Activated CD4-positive, alpha-beta T cell treated with anti-CD3 and anti-CD28 coated beads for 1 hour (primary cell): Measurements from ENCODE around the gene RHEX.
"Not testable (repeated sequence)": the region's sequence is repeated elsewhere in the genome, so short reads cannot be mapped to it uniquely, and the experiment has no call there.

Experiments used
- DNase-seq: peaks from one replicate; pipeline ENCODE4 v3.0.0-alpha.2; 2020

RHEX gene

DNA sequence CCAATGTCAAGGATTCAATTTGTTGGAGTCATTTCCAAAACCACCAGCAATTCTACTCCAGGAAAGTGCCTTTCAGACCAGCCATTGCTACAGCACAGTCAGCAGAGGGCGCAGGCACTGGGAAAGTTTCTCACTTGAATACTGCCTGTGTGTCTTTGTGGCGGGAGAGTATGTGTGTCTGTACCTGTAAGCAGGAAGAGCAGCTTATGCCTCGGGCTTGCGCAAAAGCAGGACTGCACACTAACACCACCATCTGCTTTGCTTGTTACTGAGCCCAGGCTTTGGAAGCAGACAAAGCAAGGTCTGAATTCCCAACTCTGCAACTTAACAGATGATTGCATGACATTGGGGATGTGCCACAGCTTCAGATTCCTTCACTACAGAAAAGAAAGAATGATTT, 22.3 kb upstream of the RHEX start:
- DNase-seq: peak; percentile 39

DNA sequence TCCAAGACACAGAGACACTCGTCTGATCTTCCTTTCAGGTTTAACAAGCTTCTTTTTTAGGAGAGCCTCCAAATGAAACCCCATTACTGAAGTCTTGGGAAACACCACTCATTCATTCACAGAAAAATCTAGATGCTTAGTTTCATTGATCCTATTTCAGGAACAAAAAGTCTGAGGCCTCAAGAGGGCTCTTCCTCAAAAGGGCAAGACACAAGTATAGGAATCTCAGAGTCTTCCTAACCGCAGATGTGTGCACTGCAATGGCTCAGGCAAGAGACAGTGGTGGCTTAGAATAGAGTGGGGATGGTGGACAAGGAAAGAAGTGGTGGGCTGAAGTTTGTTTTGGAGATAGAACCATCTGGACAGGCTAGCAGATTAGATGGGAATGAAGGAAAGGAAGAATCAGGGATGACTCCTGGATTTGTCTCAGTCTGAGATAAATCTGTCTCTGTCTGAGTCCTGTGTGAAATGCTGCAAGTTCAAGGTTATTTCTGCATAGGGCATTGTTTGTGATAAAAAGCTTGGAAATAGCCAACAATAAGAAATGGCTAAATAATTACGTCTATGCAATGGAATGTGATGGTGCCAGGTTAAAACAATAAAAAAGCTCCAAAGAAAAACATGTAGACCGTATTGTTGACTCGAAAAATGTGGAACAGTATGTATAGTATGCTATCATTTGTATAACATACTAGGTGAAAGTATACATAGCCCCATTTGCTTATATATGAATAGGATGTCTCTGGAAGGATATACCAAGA, 20.4 kb upstream of the RHEX start:
- no peak for DNase-seq

GRCh38 chr1:206035027-206035426, 17.9 kb upstream of the RHEX start:
- no peak for DNase-seq

DNA sequence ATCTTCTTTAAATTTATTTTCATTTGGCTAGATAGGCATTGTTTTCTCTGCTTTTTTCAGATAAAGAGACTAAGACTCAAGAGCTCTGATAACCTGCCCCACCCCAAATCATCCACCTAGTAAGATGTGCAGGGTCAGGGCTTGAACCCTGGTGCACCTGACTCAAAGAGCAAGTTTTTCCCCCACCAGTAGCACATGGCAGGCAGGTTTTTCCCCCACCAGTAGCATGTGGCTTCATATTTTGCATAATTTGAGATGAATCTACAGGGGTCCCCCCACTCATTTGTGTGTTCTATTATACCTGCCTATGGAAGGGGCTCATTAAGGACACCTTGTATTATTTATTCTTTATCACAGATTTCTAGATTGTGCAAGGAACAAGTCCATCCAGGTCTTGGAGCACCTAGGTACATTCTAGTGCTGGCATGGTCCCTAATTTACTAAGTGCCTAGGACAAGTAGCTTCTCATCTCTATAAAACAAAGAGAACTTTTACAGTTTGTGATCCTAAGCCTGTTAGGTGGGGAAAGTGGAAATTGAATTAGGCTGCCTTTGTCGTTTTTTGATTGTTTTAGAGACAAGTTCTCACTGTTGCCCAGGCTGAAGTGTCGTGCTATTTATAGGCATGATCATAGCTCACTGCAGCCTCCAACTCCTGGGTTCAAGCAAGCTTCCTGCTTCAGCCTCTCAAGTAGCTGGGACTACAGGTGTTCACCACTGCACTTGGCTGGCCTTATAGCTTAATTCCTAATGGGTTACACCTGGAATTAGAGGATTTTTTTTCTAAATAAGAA, 16.1 kb upstream of the RHEX start:
- no peak for DNase-seq

DNA sequence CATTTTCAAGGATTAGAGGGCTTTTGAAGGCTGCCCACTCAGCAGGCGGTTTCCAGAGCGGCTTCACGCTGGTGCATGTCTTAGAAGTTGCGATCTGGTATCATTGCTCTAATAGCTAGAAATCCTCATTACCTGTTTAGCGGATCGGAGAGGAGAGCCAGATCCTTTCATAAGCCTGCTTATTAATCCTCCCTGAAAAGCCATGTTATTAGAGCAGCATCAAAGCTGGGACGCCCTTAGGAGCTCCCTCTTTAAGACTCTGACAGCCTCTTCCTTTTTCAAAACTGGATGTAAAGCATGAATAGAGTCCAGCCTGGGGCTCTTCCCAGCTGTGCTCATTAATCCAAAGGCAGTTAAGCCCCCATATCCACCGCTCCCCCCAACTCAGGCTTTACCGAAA, 15.4 kb upstream of the RHEX start:
- no peak for DNase-seq

- DNase-seq: no peak
Observed at GRCh38 chr1:206039046-206039973, 13.7 kb upstream of the RHEX start.

DNA sequence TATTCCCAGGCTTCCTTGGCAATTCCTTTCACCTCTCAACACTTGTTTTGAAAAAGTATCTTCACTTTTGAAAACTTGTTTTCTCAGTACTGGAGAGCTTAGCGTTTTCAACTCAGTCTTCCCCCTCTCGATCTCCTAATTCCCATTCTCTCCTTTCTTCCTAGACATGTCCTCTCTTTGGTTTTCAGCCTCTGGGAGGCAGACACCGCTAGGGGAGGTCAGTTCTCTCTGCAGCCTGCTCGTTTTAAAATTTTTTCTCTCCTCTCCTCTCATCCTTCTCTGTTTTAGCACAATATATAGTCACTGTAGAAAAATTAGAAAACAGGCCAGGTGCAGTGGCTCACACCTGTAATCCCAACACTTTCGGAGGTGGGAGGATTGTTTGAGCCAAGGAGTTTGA, 12.6 kb upstream of the RHEX start:
- DNase-seq: no peak

GRCh38 chr1:206041640-206042039, 11.3 kb upstream of the RHEX start:
- no peak for DNase-seq

DNA sequence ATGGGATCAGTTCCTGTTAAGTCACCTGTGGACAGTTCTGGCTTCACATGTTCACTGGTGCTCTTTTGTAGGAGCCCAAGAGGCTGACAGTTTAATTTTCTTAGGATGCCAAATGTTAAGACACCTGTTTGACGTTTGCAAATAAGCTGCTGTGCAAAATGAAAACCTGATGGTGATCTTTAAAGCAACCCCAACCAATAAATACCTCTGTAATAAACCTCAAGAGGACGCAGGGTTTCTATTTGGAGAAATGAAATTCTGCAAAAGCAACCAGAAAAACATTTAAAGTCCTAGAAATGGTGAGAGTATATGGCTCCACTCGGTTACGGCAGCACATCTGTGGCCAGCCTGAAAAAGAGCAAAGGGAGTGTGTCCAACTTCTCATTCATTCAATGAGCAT, 5.7 kb upstream of the RHEX start:
- DNase-seq: no peak

GRCh38 chr1:206048582-206048981, 4.4 kb upstream of the RHEX start:
- DNase-seq: no peak

- no peak for DNase-seq
Observed at GRCh38 chr1:206049293-206049692, 3.7 kb upstream of the RHEX start.

GRCh38 chr1:206049919-206050600, 2.9 kb upstream of the RHEX start:
- no peak for DNase-seq

DNA sequence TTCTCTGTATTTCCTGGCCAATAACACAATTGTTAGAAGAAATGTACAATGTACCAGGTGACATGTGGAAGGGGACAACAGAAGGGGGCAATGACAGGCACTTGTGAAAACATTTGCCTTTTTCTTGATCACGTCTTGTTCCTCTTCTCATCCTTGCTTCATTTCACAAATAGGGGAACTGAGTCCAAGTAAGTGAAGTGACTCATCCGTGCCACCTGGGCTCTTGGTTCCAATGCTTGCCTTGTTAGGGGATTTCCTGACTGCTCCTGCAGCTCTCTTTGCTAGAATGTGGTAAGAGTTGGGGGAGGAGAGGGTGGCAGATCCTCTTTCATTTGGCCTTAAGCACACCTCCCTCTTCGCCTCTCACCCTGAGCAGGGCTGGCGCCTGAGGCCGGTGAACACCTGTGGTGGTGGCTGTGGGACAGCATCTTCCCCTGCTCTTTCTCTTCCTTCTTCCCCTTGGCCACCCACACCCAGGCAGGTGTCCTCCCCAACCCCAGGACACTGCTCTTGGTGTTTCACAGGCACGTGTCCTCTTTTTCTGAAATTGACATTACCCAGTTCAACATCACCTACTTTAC, 2.2 kb upstream of the RHEX start:
- peak; percentile 17 for DNase-seq

DNA sequence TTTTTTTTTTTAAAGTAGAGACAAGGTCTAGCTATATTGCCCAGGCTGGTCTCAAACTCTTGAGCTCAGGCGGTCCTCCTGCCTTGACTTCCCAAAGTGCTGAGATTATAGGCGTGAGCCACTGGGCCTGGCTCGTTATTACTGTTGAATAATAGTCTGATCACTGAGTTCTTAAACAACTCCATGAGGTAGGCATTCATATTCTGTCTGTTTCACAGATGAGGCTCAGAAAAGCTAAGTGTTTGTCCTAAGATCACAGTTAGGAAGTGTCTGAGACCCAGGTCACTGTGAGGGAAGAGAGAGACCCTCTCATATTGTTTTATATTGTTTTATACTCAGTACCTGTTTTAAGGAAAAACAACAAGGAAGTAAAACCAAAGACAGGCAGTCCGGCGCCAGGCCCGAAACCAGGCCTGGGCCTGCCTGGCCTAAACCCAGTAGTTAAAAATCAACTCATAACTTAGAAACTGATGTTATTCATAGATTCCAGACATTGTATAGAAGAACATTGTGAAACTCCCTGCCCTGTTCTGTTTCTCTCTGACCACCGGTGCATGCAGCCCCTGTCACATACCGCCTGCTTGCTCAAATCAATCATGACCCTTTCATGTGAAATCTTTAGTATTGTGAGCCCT, 625 bp upstream of the RHEX start:
- DNase-seq: not testable (repeated sequence)

- not testable (repeated sequence) for DNase-seq
Observed at GRCh38 chr1:206053616-206054015, 643 bp downstream of the RHEX start.

- DNase-seq: not testable (repeated sequence)
Observed at GRCh38 chr1:206055069-206055625, 2.2 kb downstream of the RHEX start.

GRCh38 chr1:206055639-206056323, 2.8 kb downstream of the RHEX start:
- not testable (repeated sequence) for DNase-seq

GRCh38 chr1:206058289-206058926, 5.4 kb downstream of the RHEX start:
- DNase-seq: not testable (repeated sequence)

GRCh38 chr1:206058927-206059292, 5.9 kb downstream of the RHEX start:
- no peak for DNase-seq

DNA sequence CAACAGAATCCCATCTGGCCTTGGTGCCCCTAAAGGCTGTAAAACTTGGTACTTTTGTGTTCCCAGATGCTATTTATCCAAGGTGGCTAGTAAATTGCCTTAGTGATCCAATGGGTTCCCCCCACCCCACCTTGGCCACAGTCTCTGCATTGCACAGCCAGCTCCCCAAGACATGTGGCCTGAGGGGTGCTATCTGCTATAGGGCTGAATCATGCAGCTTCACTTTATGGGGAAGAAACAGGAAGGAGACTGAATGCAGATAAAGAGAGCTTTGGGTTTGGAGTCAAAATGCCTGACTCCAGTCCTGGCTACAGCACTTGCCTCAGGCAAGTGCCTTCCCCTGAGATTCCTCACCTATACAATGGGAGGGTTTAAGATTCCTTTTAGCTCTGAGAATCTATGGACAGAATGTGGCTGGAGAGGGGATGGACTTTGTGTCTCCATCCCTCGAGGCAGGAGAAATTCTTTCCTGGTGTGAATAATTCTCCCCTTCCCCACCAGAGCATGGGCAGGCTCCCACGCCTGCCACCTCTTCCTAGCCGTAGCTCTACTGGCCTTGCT, 6.5 kb downstream of the RHEX start:
- DNase-seq: no peak
